Measurements from ENCODE around the gene TICAM1. TPM values are rescaled to one million over a fixed set of nuclear protein-coding genes. Genes with fewer than 3 reads are reported as not detected.

TICAM1 gene
- total and polyA plus RNA-seq, 10 of the 15 experiments (the other 5 are each of a cell fraction or from before 2014, with no cell fraction given), result 0.31 to 31.1 (median 5.3) TPM

- TF ChIP-seq NFYB (IDR thresholded peaks at IDR 0.05; ENCODE audit: insufficient read depth, low read depth, low read length), result peak; percentile 88
- no peak for TF ChIP-seq BCLAF1 (IDR thresholded peaks at IDR 0.05)
- TF ChIP-seq SUZ12 (IDR thresholded peaks at IDR 0.05; ENCODE audit: unreplicated experiment), result peak; percentile 63
- TF ChIP-seq SMC3 (IDR thresholded peaks at IDR 0.05; ENCODE audit: borderline replicate concordance, low read length), result peak; percentile 93
- peak; percentile 68 for TF ChIP-seq USF2 (IDR thresholded peaks at IDR 0.05; ENCODE audit: borderline replicate concordance, low read depth, low read length)
- TF ChIP-seq LARP7 (IDR thresholded peaks at IDR 0.05), result peak; percentile 91
- peak; percentile 26 for TF ChIP-seq FOS (IDR thresholded peaks at IDR 0.05; ENCODE audit: borderline replicate concordance, extremely low read depth, insufficient read length)
- TF ChIP-seq KLF5 (IDR thresholded peaks at IDR 0.05; ENCODE audit: partially characterized antibody), result peak; percentile 64
- peak; percentile 99 for TF ChIP-seq HCFC1 (IDR thresholded peaks at IDR 0.05; ENCODE audit: low read length)
- peak; percentile 100 for TF ChIP-seq CREM (IDR thresholded peaks at IDR 0.05; ENCODE audit: low read depth)
- peak; percentile 54; the same call in 1 of the 2 replicates for TF ChIP-seq IRF4 (IDR thresholded peaks at IDR 0.05; ENCODE audit: low read depth, low read length)
- peak; percentile 65; the same call in 1 of the 2 replicates for TF ChIP-seq TBL1XR1 (IDR thresholded peaks at IDR 0.05; ENCODE audit: low read depth, low read length)
- TF ChIP-seq RUNX3 (IDR thresholded peaks at IDR 0.05; ENCODE audit: low read length), result peak; percentile 80
- TF ChIP-seq IRF5 (IDR thresholded peaks at IDR 0.05; ENCODE audit: borderline replicate concordance), result no peak
- no peak for TF ChIP-seq POLR2AphosphoS2 (IDR thresholded peaks at IDR 0.05; ENCODE audit: low read depth, low read length)
- TF ChIP-seq RAD51 (IDR thresholded peaks at IDR 0.05), result peak; percentile 90
- TF ChIP-seq CBX5 (IDR thresholded peaks at IDR 0.05; ENCODE audit: low read depth), result no peak
- TF ChIP-seq MLLT1 (IDR thresholded peaks at IDR 0.05), result peak; percentile 59
- peak; percentile 100 for TF ChIP-seq CREB1 (IDR thresholded peaks at IDR 0.05; ENCODE audit: low read depth)
- no peak for TF ChIP-seq TCF3 (IDR thresholded peaks at IDR 0.05; ENCODE audit: borderline replicate concordance, insufficient read depth, low read depth, low read length)
- peak; percentile 54; the same call in 1 of the 2 replicates for TF ChIP-seq SMAD5 (IDR thresholded peaks at IDR 0.05; ENCODE audit: low read depth)
- peak; percentile 90; the same call in 1 of the 2 replicates for TF ChIP-seq ZNF207 (IDR thresholded peaks at IDR 0.05; ENCODE audit: borderline replicate concordance)
- TF ChIP-seq RELA (IDR thresholded peaks at IDR 0.05; ENCODE audit: borderline replicate concordance, partially characterized antibody), result peak; percentile 21
- no peak for TF ChIP-seq FOXM1 (IDR thresholded peaks at IDR 0.05; ENCODE audit: low read depth, low read length)
- TF ChIP-seq PAX5 (IDR thresholded peaks at IDR 0.05; ENCODE audit: borderline replicate concordance, low read depth, low read length), result peak; percentile 22; the same call in 1 of the 2 replicates
These were observed 40.1 kb downstream of the TICAM1 start, which contains the start of gene FEM1A (continued) for GRCh38 chr19:4791183-4792018.
